ENCODE results near the gene AOAH.

DNA sequence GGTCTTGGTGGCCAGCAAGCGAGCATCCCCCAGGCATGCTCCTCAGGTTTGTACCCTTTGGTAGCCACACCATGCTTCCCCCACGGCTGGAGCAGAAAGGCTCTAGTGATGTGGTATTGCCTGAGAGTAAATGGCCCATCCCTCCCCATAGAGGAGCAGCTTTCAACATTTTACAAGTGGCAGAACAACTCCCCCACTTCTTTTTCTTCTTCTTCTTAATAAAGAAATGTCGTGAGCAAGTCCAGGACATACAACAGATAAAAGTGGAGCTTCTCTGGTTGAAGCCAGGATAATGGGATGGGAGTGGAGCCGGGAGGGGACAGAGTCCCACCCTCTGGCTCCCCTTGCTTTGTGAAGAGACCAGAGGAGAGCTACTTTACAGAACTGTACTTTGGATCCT lies 203.2 kb downstream of the AOAH start:
- TF ChIP-seq, protein P1, sequence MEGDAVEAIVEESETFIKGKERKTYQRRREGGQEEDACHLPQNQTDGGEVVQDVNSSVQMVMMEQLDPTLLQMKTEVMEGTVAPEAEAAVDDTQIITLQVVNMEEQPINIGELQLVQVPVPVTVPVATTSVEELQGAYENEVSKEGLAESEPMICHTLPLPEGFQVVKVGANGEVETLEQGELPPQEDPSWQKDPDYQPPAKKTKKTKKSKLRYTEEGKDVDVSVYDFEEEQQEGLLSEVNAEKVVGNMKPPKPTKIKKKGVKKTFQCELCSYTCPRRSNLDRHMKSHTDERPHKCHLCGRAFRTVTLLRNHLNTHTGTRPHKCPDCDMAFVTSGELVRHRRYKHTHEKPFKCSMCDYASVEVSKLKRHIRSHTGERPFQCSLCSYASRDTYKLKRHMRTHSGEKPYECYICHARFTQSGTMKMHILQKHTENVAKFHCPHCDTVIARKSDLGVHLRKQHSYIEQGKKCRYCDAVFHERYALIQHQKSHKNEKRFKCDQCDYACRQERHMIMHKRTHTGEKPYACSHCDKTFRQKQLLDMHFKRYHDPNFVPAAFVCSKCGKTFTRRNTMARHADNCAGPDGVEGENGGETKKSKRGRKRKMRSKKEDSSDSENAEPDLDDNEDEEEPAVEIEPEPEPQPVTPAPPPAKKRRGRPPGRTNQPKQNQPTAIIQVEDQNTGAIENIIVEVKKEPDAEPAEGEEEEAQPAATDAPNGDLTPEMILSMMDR (IDR thresholded peaks at IDR 0.05), result no peak
- no peak for TF ChIP-seq POLR2AphosphoS5 (IDR thresholded peaks at IDR 0.05; ENCODE audit: insufficient read depth in 1 of 2, low read depth in 1 of 2)
